Gastroesophageal sphincter (tissue), 4 donors: ENCODE measurements around the gene ATG4C. TPM values are rescaled to one million over a fixed set of nuclear protein-coding genes. Genes with fewer than 3 reads are reported as not detected.
"Not testable (repeated sequence)": the region's sequence is repeated elsewhere in the genome, so short reads cannot be mapped to it uniquely, and the experiment has no call there.

Experiments used
- ATAC-seq: fragments of 150-250 bp; one replicate; pipeline ENCODE4 v1.9.1; 2016; ENCODE audit warnings: mild to moderate bottlenecking, moderate library complexity
- H3K27ac ChIP-seq, 4 donors: fragments of 200-600 bp; sonication (generic) in 3 of 4; 1 replicate in 3 of 4; 2 replicates in 1 of 4; pipeline ENCODE4 v1.5.1; 2016 to 2019
- H3K27me3 ChIP-seq: fragments of 200-600 bp; sonication (generic); one replicate; pipeline ENCODE4 v1.5.1; 2019
- H3K36me3 ChIP-seq, 2 donors: fragments of 200-600 bp; sonication (generic); one replicate each; pipeline ENCODE4 v1.5.1; 2019; ENCODE audit warnings: control low read depth in 1 of 2
- H3K4me1 ChIP-seq, 3 donors: fragments of 200-600 bp; sonication (generic); 1 replicate in 2 of 3; 2 replicates in 1 of 3; pipeline ENCODE4 v1.5.1; 2016 to 2019; ENCODE audit warnings: control low read depth in 2 of 3
- H3K4me3 ChIP-seq, 2 donors: fragments of 200-600 bp; sonication (generic); one replicate each; pipeline ENCODE4 v1.5.1; 2019; ENCODE audit warnings: mild to moderate bottlenecking in 1 of 2, moderate library complexity in 1 of 2
- H3K9me3 ChIP-seq, 3 donors: fragments of 200-600 bp; sonication (generic); one replicate each; pipeline ENCODE4 v1.5.1; 2017 to 2019; ENCODE audit warnings: control low read depth in 2 of 3
- CTCF ChIP-seq, 4 experiments: fragments of 200-600 bp in 2 of 4; fragments of 450-650 bp in 2 of 4; sonication (generic) in 1 of 4; IDR thresholded peaks; one replicate each; pipeline ENCODE4 v1.5.1; 2017 to 2019; ENCODE audit warnings: antibody characterized with exemption in 4 of 4, mild to moderate bottlenecking in 2 of 4, moderate library complexity in 2 of 4
- EP300 ChIP-seq: sonication (generic); formaldehyde crosslinking; IDR thresholded peaks from one replicate; pipeline ENCODE4 v1.6.1; 2017; ENCODE audit warnings: antibody characterized with exemption, mild to moderate bottlenecking
- POLR2A ChIP-seq, 2 donors: fragments of 450-650 bp; IDR thresholded peaks; one replicate each; pipeline ENCODE4 v1.6.1; 2017; ENCODE audit warnings: antibody characterized with exemption in 2 of 2, mild to moderate bottlenecking in 2 of 2, moderate library complexity in 1 of 2
- POLR2AphosphoS5 ChIP-seq: sonication (generic); formaldehyde crosslinking; IDR thresholded peaks from one replicate; pipeline ENCODE4 v1.6.1; 2017; ENCODE audit warnings: antibody characterized with exemption
- WGBS, 2 donors: methylation state at CpG; one replicate each; pipeline ENCODE4 v1.1.5; 2018; ENCODE audit warnings: low coverage in 1 of 2; 5-methylcytosine and 5-hydroxymethylcytosine counted together
- total RNA-seq, 4 donors: library from RNA; depleted of rRNA; stranded (reverse); fragments of >200 nt; gene quantifications; one replicate each; pipeline ENCODE4 v1.1.0, GENCODE V29; 2016

The ATG4C gene
- total RNA-seq, 4 donors from 2014 or later: 6.1 to 10.1 (median 8.7) TPM

- H3K4me3 ChIP-seq: no peak overlapping the region
- WGBS, 2 donors: 90 to 98% methylated on average over 3 of the region's 3 CpGs
- TF ChIP-seq POLR2A (IDR thresholded peaks at IDR 0.05) (no peak), EP300 (no peak), POLR2AphosphoS5 (no peak), CTCF (IDR thresholded peaks at IDR 0.05) (no peak)
- H3K27ac ChIP-seq: no peak overlapping the region
- H3K4me1 ChIP-seq: no peaks in the 10 kb centered on the region
- no peaks in the 10 kb centered on the region for H3K9me3 ChIP-seq
- H3K27me3 ChIP-seq: no peaks in the 10 kb centered on the region
- ATAC-seq: no peak
- peaks cover 0 to 30% of the 10 kb centered on the region in 2 donors for H3K36me3 ChIP-seq
These were observed 25.9 kb downstream of the ATG4C start for GRCh38 chr1:62809788-62810187.

GRCh38 chr1:62810420-62811274, 26.7 kb downstream of the ATG4C start:
- Histone ChIP-seq H3K36me3 (peaks cover 0 to 30% of the 10 kb centered on the region in 2 donors), H3K27ac (no peak overlapping the region), H3K4me1 (no peaks in the 10 kb centered on the region), H3K4me3 (no peak overlapping the region), H3K27me3 (no peaks in the 10 kb centered on the region), H3K9me3 (no peaks in the 10 kb centered on the region)
- ATAC-seq: no peak
- 74 to 97% methylated on average over 6 of the region's 6 CpGs for WGBS, 2 donors
- TF ChIP-seq EP300 (no peak), POLR2A (IDR thresholded peaks at IDR 0.05) (no peak)

GRCh38 chr1:62823556-62823955, 39.6 kb downstream of the ATG4C start:
- Histone ChIP-seq H3K4me3 (no peak overlapping the region), H3K36me3 (peaks cover 0 to 10% of the 10 kb centered on the region in 2 donors), H3K27ac (no peak overlapping the region), H3K4me1 (no peaks in the 10 kb centered on the region), H3K27me3 (no peaks in the 10 kb centered on the region), H3K9me3 (no peaks in the 10 kb centered on the region)
- TF ChIP-seq POLR2A (IDR thresholded peaks at IDR 0.05) (no peak), CTCF (IDR thresholded peaks at IDR 0.05) (no peak), EP300 (no peak), POLR2AphosphoS5 (no peak)
- no peak for ATAC-seq
- WGBS, 2 donors: 80 to 84% methylated on average over 1 to 4 of the region's 4 CpGs

GRCh38 chr1:62826901-62827300, 43.0 kb downstream of the ATG4C start:
- Histone ChIP-seq H3K36me3 (peaks cover 0 to 15% of the 10 kb centered on the region in 2 donors), H3K27me3 (no peaks in the 10 kb centered on the region), H3K9me3 (no peaks in the 10 kb centered on the region), H3K4me3 (no peak overlapping the region), H3K4me1 (no peaks in the 10 kb centered on the region), H3K27ac (no peak overlapping the region)
- no peak for ATAC-seq
- TF ChIP-seq CTCF (IDR thresholded peaks at IDR 0.05) (no peak), POLR2AphosphoS5 (no peak)
- 91 to 100% methylated on average over 1 to 2 of the region's 2 CpGs for WGBS, 2 donors

- H3K36me3 ChIP-seq: peaks cover 0 to 19% of the 10 kb centered on the region in 2 donors
- not testable (repeated sequence) for H3K9me3 ChIP-seq, ATAC-seq, H3K27ac ChIP-seq, H3K4me3 ChIP-seq, H3K27me3 ChIP-seq, H3K4me1 ChIP-seq
- WGBS, 2 donors: 89 to 94% methylated on average over 2 of the region's 2 CpGs
These were observed 43.9 kb downstream of the ATG4C start for GRCh38 chr1:62827786-62828185.

GRCh38 chr1:62832276-62832675, 48.3 kb downstream of the ATG4C start:
- no peak overlapping the region for H3K4me3 ChIP-seq
- no peak overlapping the region for H3K27ac ChIP-seq
- H3K36me3 ChIP-seq: peaks cover 0 to 9% of the 10 kb centered on the region in 2 donors
- H3K27me3 ChIP-seq: no peaks in the 10 kb centered on the region
- WGBS, 2 donors: 71 to 90% methylated on average over 1 to 5 of the region's 5 CpGs
- TF ChIP-seq POLR2A (IDR thresholded peaks at IDR 0.05) (no peak), EP300 (no peak), CTCF (IDR thresholded peaks at IDR 0.05) (no peak)
- H3K9me3 ChIP-seq: no peaks in the 10 kb centered on the region
- no peaks in the 10 kb centered on the region for H3K4me1 ChIP-seq
- ATAC-seq: no peak
